Activated B cell treated with CpG ODN at 0.5 μM for 24 hours (primary cell): ENCODE measurements around the gene ST6GAL2. TPM values are rescaled to one million over a fixed set of nuclear protein-coding genes. Genes with fewer than 3 reads are reported as not detected.

Source experiments
- ATAC-seq: fragments of 200-7000 bp; cut with Tn5 transposase; one replicate; pipeline ENCODE4 v1.10.0; 2021; ENCODE audit warnings: low read depth, mild to moderate bottlenecking, moderate library complexity
- CTCF ChIA-PET: fragments of 350-600 bp; sonication (Branson Sonifier 250); formaldehyde crosslinking; loops from one replicate; lab custom pipeline; 2021; ENCODE audit warnings: antibody characterized with exemption; lab: Charles Lee
- POLR2A ChIA-PET: fragments of 350-600 bp; sonication (Branson Sonifier 250); formaldehyde crosslinking; loops from one replicate; lab custom pipeline; 2021; ENCODE audit warnings: antibody characterized with exemption; lab: Charles Lee
- DNase-seq: peaks from one replicate; pipeline ENCODE4 v3.0.0; 2022
- H3K27ac Mint-ChIP-seq: one replicate; pipeline ENCODE4 v1.8.0; 2020; ENCODE audit warnings: mixed read lengths
- H3K27me3 Mint-ChIP-seq: one replicate; pipeline ENCODE4 v1.8.0; 2021; ENCODE audit warnings: mixed read lengths
- H3K36me3 Mint-ChIP-seq: one replicate; pipeline ENCODE4 v1.8.0; 2021; ENCODE audit warnings: low read depth, mixed read lengths
- H3K4me1 Mint-ChIP-seq: one replicate; pipeline ENCODE4 v1.8.0; 2021; ENCODE audit warnings: mixed read lengths
- H3K4me3 Mint-ChIP-seq: one replicate; pipeline ENCODE4 v1.8.0; 2020; ENCODE audit warnings: mild to moderate bottlenecking, mixed read lengths
- H3K9me3 Mint-ChIP-seq: one replicate; pipeline ENCODE4 v1.8.0; 2020; ENCODE audit warnings: mixed read lengths
- intact Hi-C: fragments of 100-400 bp; cut with micrococcal nuclease; formaldehyde crosslinking; loops from one replicate; pipeline ENCODE4 v1.15.1; 2024
- total RNA-seq: library from RNA; stranded (reverse); gene quantifications from 2 replicates; pipeline ENCODE4 v1.2.3, GENCODE V29; 2022
- TF ChIP-seq, protein P1 (sequence below): fragments of 200-600 bp; IDR thresholded peaks from one replicate; pipeline ENCODE4 v1.8.0; 2022; ENCODE audit warnings: antibody characterized with exemption, mild to moderate bottlenecking

Gene ST6GAL2
- total RNA-seq, 1 donor from 2014 or later: not detected

DNA sequence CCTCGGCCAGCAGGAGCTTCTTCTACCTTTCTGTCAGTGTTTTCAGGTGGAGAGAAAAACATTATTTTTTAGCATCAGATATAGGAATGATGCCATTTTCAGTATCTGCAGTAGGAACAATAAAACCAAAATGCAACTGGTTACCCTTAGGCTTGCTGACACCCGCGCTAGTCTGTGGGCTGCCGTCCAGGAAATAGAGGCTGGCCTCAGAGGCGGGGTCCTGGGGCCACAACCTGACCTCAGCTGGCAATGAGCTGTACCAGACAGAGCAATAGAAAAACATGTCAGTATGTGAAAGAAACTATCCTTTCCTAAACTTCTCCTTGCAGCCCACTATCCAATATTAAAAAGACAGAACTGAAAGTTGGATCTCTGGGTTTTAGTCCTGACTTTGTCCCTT is 4.6 kb upstream of the ST6GAL2 start:
- Mint-ChIP-seq H3K9me3 (no peaks in the 10 kb centered on the region), H3K36me3 (no peaks in the 10 kb centered on the region), H3K27me3 (peaks cover 8% of the 10 kb centered on the region), H3K4me1 (no peaks in the 10 kb centered on the region), H3K4me3 (no peak overlapping the region), H3K27ac (no peak overlapping the region)
- ChIA-PET POLR2A (no interaction called here), CTCF (no interaction called here)
- no peak for DNase-seq
- no peak for ATAC-seq
- intact Hi-C loops: no loop called here
- TF ChIP-seq, protein P1, sequence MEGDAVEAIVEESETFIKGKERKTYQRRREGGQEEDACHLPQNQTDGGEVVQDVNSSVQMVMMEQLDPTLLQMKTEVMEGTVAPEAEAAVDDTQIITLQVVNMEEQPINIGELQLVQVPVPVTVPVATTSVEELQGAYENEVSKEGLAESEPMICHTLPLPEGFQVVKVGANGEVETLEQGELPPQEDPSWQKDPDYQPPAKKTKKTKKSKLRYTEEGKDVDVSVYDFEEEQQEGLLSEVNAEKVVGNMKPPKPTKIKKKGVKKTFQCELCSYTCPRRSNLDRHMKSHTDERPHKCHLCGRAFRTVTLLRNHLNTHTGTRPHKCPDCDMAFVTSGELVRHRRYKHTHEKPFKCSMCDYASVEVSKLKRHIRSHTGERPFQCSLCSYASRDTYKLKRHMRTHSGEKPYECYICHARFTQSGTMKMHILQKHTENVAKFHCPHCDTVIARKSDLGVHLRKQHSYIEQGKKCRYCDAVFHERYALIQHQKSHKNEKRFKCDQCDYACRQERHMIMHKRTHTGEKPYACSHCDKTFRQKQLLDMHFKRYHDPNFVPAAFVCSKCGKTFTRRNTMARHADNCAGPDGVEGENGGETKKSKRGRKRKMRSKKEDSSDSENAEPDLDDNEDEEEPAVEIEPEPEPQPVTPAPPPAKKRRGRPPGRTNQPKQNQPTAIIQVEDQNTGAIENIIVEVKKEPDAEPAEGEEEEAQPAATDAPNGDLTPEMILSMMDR: no peak

DNA sequence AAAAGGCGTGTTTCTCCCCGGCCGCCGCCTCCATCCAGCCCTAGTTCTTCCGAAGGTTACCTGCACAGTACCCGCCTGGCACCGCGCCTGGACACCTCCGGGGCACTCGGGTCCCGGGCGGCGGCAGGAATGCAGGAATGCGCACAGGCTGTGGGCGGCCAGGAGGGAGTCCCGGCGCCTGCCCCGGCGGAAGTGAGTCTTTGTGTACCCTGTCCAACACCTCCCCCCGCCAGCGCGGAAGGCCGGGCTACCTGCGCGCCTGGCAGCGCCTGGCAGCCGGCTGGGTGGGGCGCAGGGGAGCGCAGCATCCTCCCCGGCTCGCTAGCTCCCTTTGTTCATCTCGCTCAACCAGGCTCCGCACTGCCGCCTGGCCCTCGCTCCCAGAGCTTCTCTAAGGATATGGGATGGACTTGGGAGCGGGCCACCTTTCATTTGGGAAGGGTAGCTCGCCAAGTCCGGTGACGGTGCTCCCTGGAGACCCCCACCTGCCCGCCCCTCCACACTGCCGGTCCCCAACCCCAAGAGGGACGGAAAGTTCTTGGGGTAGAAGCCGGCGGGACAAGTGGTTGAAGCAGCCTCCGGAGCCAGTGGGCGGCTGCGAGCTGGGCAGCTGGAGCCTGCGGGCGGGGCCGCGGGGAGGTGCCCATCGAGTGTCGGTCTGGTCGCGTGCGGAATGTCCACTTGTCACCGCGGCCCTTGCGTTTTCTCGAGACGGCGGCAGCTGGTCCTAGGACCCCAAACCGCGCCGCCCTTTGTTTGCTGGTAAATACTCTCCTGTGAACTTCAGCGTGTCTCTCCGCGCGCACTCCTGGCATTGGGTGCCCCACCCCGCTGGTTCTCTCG is 1.2 kb upstream of the ST6GAL2 start:
- H3K4me1 Mint-ChIP-seq: no peaks in the 10 kb centered on the region
- ATAC-seq (no peak), DNase-seq (no peak)
- H3K4me3 Mint-ChIP-seq: no peak overlapping the region
- H3K9me3 Mint-ChIP-seq: no peaks in the 10 kb centered on the region
- TF ChIP-seq, protein P1: no peak
- peaks cover 22% of the 10 kb centered on the region for H3K27me3 Mint-ChIP-seq
- no peaks in the 10 kb centered on the region for H3K36me3 Mint-ChIP-seq
- intact Hi-C loops: no loop called here
- ChIA-PET POLR2A (no interaction called here), CTCF (no interaction called here)
- no peak overlapping the region for H3K27ac Mint-ChIP-seq

DNA sequence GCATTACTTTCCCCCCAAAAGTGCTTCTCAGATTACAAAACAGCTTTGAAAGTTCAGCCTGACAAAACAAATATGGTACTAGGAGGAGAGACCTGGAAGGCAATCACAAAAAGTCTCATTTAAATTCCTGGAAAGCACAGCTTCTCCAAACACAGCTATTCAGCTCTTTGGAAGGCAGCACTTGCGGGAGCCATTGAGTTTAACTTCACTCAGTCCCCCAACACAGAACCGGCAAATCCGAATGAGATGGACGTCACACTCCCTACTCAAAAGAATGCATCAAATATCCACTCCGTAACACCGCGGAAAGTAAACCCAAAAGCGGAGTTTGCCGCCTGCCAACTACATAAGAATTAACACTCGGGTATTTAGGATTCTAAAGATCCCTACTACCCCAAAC is 638 bp downstream of the ST6GAL2 start:
- no peak overlapping the region for H3K4me3 Mint-ChIP-seq
- peaks cover 22% of the 10 kb centered on the region for H3K27me3 Mint-ChIP-seq
- no peak overlapping the region for H3K27ac Mint-ChIP-seq
- TF ChIP-seq, protein P1: no peak
- no peaks in the 10 kb centered on the region for H3K9me3 Mint-ChIP-seq
- DNase-seq (no peak), ATAC-seq (no peak)
- ChIA-PET CTCF (no interaction called here), POLR2A (no interaction called here)
- no peaks in the 10 kb centered on the region for H3K36me3 Mint-ChIP-seq
- H3K4me1 Mint-ChIP-seq: no peaks in the 10 kb centered on the region
- intact Hi-C loops: no loop called here

DNA sequence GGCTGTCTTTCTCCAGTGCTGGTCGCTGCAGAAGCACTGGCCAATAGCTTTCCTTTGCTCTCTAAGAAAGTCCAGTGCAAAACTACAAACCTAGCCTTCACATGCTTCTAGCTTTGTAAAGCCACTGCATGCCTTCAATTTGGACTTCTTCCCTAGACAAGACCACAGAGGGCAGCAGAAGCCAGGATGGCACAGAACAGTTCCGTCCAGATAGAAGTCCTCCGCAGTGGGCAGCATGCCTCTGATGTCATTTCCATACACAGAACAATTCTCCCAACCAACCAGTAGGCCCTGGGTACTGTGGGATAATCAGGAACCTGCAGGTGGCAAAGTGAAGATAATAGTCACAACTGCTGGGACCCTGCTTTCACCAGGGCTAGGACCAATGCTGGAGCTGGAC is 3.3 kb downstream of the ST6GAL2 start:
- DNase-seq (no peak), ATAC-seq (no peak)
- H3K27me3 Mint-ChIP-seq: peaks cover 21% of the 10 kb centered on the region
- H3K36me3 Mint-ChIP-seq: no peaks in the 10 kb centered on the region
- intact Hi-C loops: no loop called here
- no peak overlapping the region for H3K27ac Mint-ChIP-seq
- CTCF ChIA-PET: no interaction called here
- peaks cover 2% of the 10 kb centered on the region for H3K9me3 Mint-ChIP-seq
- H3K4me3 Mint-ChIP-seq: no peak overlapping the region
- TF ChIP-seq, protein P1: no peak
- POLR2A ChIA-PET: no interaction called here
- no peaks in the 10 kb centered on the region for H3K4me1 Mint-ChIP-seq

DNA sequence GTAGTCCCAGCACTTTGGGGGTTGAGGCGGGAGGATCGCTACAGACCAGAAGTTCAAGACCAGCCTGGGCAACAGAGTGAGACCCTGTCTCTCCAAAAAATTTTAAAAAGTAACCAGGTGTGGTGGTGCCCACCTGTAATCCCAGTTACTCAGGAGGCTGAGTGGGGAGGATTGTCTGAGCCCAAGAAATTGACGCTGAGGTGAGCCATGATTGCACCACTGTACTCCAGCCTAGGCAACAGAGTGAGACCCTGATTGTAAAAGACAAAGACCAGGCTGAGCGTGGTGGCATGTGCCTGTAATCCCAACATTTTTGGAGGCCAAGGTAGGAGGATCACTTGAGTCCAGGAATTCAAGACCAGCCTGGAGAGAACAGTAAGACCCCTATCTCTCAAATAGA is 7.8 kb downstream of the ST6GAL2 start:
- ChIA-PET CTCF (no interaction called here), POLR2A (no interaction called here)
- Mint-ChIP-seq H3K27ac (no peak overlapping the region), H3K4me3 (no peak overlapping the region), H3K36me3 (no peaks in the 10 kb centered on the region), H3K9me3 (peaks cover 2% of the 10 kb centered on the region), H3K27me3 (no peaks in the 10 kb centered on the region), H3K4me1 (no peaks in the 10 kb centered on the region)
- TF ChIP-seq, protein P1: no peak
- DNase-seq: no peak
- intact Hi-C loops: no loop called here
- no peak for ATAC-seq
